RCC 7860 (cell line): Measurements from ENCODE around the gene SERHL2.
"Not testable (repeated sequence)": the region's sequence is repeated elsewhere in the genome, so short reads cannot be mapped to it uniquely, and the experiment has no call there.

Experiments
- DNase-seq: peaks from one replicate; pipeline ENCODE4 v3.0.0-alpha.2; 2015; ENCODE audit warnings: low spot score
- FAIRE-seq: peaks from 2 replicates; lab custom pipeline; 2012; peaks lifted over from hg19 to GRCh38; lab: Jason Lieb, UNC

SERHL2 gene

GRCh38 chr22:42533638-42533977 is 20.1 kb upstream of the SERHL2 start:
- DNase-seq: no peak
- FAIRE-seq: no peak

- FAIRE-seq, DNase-seq: not testable (repeated sequence)
Measured at GRCh38 chr22:42535082-42535731, 18.5 kb upstream of the SERHL2 start.

- FAIRE-seq (no peak), DNase-seq (no peak)
Measured at GRCh38 chr22:42536166-42536565, 17.6 kb upstream of the SERHL2 start.

- not testable (repeated sequence) for DNase-seq, FAIRE-seq
Measured at GRCh38 chr22:42536634-42537033, 17.1 kb upstream of the SERHL2 start.

GRCh38 chr22:42537199-42537831 is 16.4 kb upstream of the SERHL2 start:
- FAIRE-seq, DNase-seq: not testable (repeated sequence)

- not testable (repeated sequence) for DNase-seq, FAIRE-seq
Measured at GRCh38 chr22:42539236-42539771, 14.5 kb upstream of the SERHL2 start.

- no peak for DNase-seq
- FAIRE-seq: no peak
Measured at GRCh38 chr22:42544686-42545085, 9.1 kb upstream of the SERHL2 start.

GRCh38 chr22:42547562-42547961 is 6.2 kb upstream of the SERHL2 start:
- no peak for FAIRE-seq
- DNase-seq: no peak

GRCh38 chr22:42548126-42548525 is 5.6 kb upstream of the SERHL2 start:
- DNase-seq, FAIRE-seq: not testable (repeated sequence)

GRCh38 chr22:42548597-42549330 is 5.0 kb upstream of the SERHL2 start:
- FAIRE-seq (no peak), DNase-seq (no peak)

GRCh38 chr22:42549331-42550060 is 4.3 kb upstream of the SERHL2 start:
- FAIRE-seq: no peak
- no peak for DNase-seq

GRCh38 chr22:42552294-42552647 is 1.5 kb upstream of the SERHL2 start:
- FAIRE-seq, DNase-seq: not testable (repeated sequence)

GRCh38 chr22:42560381-42560780 is 6.6 kb downstream of the SERHL2 start:
- no peak for DNase-seq
- no peak for FAIRE-seq

GRCh38 chr22:42560781-42561180 is 7.0 kb downstream of the SERHL2 start:
- peak; percentile 12 for DNase-seq
- no peak for FAIRE-seq

- DNase-seq: no peak
- FAIRE-seq: no peak
Measured at GRCh38 chr22:42561856-42562255, 8.1 kb downstream of the SERHL2 start.

GRCh38 chr22:42562279-42562678 is 8.5 kb downstream of the SERHL2 start:
- no peak for FAIRE-seq
- DNase-seq: no peak

GRCh38 chr22:42562684-42563083 is 8.9 kb downstream of the SERHL2 start:
- FAIRE-seq (no peak), DNase-seq (no peak)

- not testable (repeated sequence) for DNase-seq, FAIRE-seq
Measured at GRCh38 chr22:42563943-42564342, 10.2 kb downstream of the SERHL2 start.

- no peak for FAIRE-seq
Measured at GRCh38 chr22:42564699-42565098, 10.9 kb downstream of the SERHL2 start.

GRCh38 chr22:42565956-42566355 is 12.2 kb downstream of the SERHL2 start:
- DNase-seq (no peak), FAIRE-seq (no peak)

More at GRCh38 chr22:42564699-42565098, 10.9 kb downstream of the SERHL2 start:
- DNase-seq: no peak

GRCh38 chr22:42567950-42568349 is 14.2 kb downstream of the SERHL2 start:
- not testable (repeated sequence) for DNase-seq, FAIRE-seq
